K562 (cell line): ENCODE measurements around the gene PM20D1. TPM values are rescaled to one million over a fixed set of nuclear protein-coding genes. Genes with fewer than 3 reads are reported as not detected.

ENCODE experiments used
- ATAC-seq: fragments of 200-7000 bp; cut with Tn5 transposase; 3 replicates; pipeline ENCODE4 v1.9.1; 2020; ENCODE audit warnings: moderate library complexity
- BruUV-seq: library from RNA; stranded (reverse); fragments of 400-500 nt; replicated peaks from 2 replicates; lab custom pipeline; 2021; lab: Mats Ljungman, UMichigan
- CTCF ChIA-PET: fragments of 300-600 bp; formaldehyde crosslinking; extraction: SDS; loops from one replicate; lab custom pipeline; 2021; ENCODE audit warnings: low intra/inter-chr PET ratio; lab: Yijun Ruan, JAX
- POLR2A ChIA-PET: fragments of 300-600, 350-650 bp; sonication (Branson Sonifier 250); formaldehyde crosslinking; extraction: SDS; loops from one replicate; lab custom pipeline; 2021; ENCODE audit warnings: antibody characterized with exemption, inconsistent platforms; lab: Yijun Ruan, JAX
- DNase-seq, 4 experiments: peaks; one replicate each; pipeline versions ENCODE4 v3.0.0 to v3.0.0-alpha.2; 2011 to 2018; ENCODE audit warnings: low spot score in 3 of 4, mixed read lengths in 3 of 4; ENCODE audit errors: extremely low read depth in 1 of 4
- FAIRE-seq: peaks from 2 replicates; lab custom pipeline; 2011; peaks lifted over from hg19 to GRCh38; lab: Jason Lieb, UNC
- H2AFZ ChIP-seq: 2 replicates; pipeline ENCODE4 v1.6.0; 2011; ENCODE audit warnings: low read depth, low read length, control low read depth, inconsistent platforms
- H3K27ac ChIP-seq: fragments of 200-600 bp; 3 replicates; pipeline ENCODE4 v1.8.0; 2011; ENCODE audit warnings: low read depth, mild to moderate bottlenecking, control low read depth, inconsistent platforms, low read length, moderate library complexity, mixed read lengths; ENCODE audit errors: extremely low read depth
- H3K27me3 ChIP-seq, 2 experiments: fragments of 300-600 bp in 1 of 2; 2 replicates in 1 of 2; 3 replicates in 1 of 2; pipeline versions ENCODE4 v1.6.0 to v1.8.0; 2011; ENCODE audit warnings: inconsistent platforms in 2 of 2, low read length in 2 of 2, mild to moderate bottlenecking in 1 of 2, mixed read lengths in 1 of 2, moderate library complexity in 1 of 2; ENCODE audit not compliant: control insufficient read depth in 2 of 2, insufficient read depth in 2 of 2
- H3K36me3 ChIP-seq: fragments of 300-600 bp; 3 replicates; pipeline ENCODE4 v1.8.0; 2011; ENCODE audit warnings: mild to moderate bottlenecking, low read length, inconsistent platforms; ENCODE audit not compliant: control insufficient read depth, insufficient read depth
- H3K4me1 ChIP-seq, 2 experiments: fragments of 200-600 bp in 1 of 2; replicated peaks in 1 of 2; 2 replicates in 1 of 2; 3 replicates in 1 of 2; pipeline versions ENCODE4 v1.5.1 to v1.8.0; 2011; ENCODE audit warnings: inconsistent platforms in 2 of 2, low read length in 2 of 2, mild to moderate bottlenecking in 1 of 2, mixed read lengths in 1 of 2, moderate library complexity in 1 of 2; ENCODE audit not compliant: control insufficient read depth in 2 of 2, insufficient read depth in 2 of 2
- H3K4me2 ChIP-seq: 2 replicates; pipeline ENCODE4 v1.6.1; 2011; ENCODE audit warnings: low read length, control low read depth, inconsistent platforms, mixed read lengths; ENCODE audit not compliant: insufficient read depth
- H3K4me3 ChIP-seq: fragments of 200-600 bp; sonication (generic), shearing (Covaris generic); 2 replicates; pipeline ENCODE4 v1.5.1; 2016; ENCODE audit warnings: control low read depth, inconsistent platforms
- H3K79me2 ChIP-seq: fragments of 200-600 bp; 3 replicates; pipeline ENCODE4 v1.8.0; 2011; ENCODE audit warnings: low read length, inconsistent platforms; ENCODE audit not compliant: control insufficient read depth, insufficient read depth
- H3K9ac ChIP-seq, 2 experiments: 2 replicates each; pipeline versions ENCODE4 v1.6.0 to v1.6.1; 2011; ENCODE audit warnings: low read depth in 2 of 2, low read length in 2 of 2, control low read depth in 1 of 2, inconsistent platforms in 1 of 2, mild to moderate bottlenecking in 1 of 2, mixed read lengths in 1 of 2; ENCODE audit not compliant: insufficient read depth in 1 of 2
- H3K9me1 ChIP-seq: one replicate; pipeline ENCODE4 v1.6.0; 2011; ENCODE audit warnings: inconsistent platforms, mild to moderate bottlenecking, low read length, moderate library complexity; ENCODE audit not compliant: control insufficient read depth, insufficient read depth
- H3K9me3 ChIP-seq: replicated peaks from 2 replicates; pipeline ENCODE4 v1.5.1; 2011; ENCODE audit warnings: low read depth, low read length, inconsistent platforms; ENCODE audit not compliant: control insufficient read depth, insufficient read depth
- H4K20me1 ChIP-seq: replicated peaks from 2 replicates; pipeline ENCODE4 v1.6.1; 2011; ENCODE audit warnings: low read length, inconsistent platforms, mixed read lengths; ENCODE audit not compliant: control insufficient read depth, insufficient read depth
- AFF1 ChIP-seq, 2 experiments: fragments of 450-650 bp; IDR thresholded peaks; 2 replicates each; pipeline ENCODE4 v1.6.1; 2018; ENCODE audit warnings: mild to moderate bottlenecking in 2 of 2, low read depth in 1 of 2; ENCODE audit not compliant: partially characterized antibody in 2 of 2
- CHD2 ChIP-seq: IDR thresholded peaks from 2 replicates; pipeline ENCODE4 v1.6.1; 2011; ENCODE audit warnings: low read depth, low read length
- KAT2B ChIP-seq: IDR thresholded peaks from one replicate; pipeline ENCODE4 v1.6.1; 2012; ENCODE audit warnings: low read depth, mild to moderate bottlenecking, control low read depth, inconsistent platforms, low read length, moderate library complexity
- LARP7 ChIP-seq: fragments of 450-650 bp; IDR thresholded peaks from 2 replicates; pipeline ENCODE4 v1.6.1; 2016
- MCM3 ChIP-seq: fragments of 450-650 bp; IDR thresholded peaks from 2 replicates; pipeline ENCODE4 v1.6.1; 2016
- MNT ChIP-seq, 2 experiments: fragments of 450-650 bp; conservative IDR thresholded peaks; 2 replicates each; pipeline ENCODE4 v1.6.1; 2017; ENCODE audit warnings: mild to moderate bottlenecking in 2 of 2, moderate library complexity in 2 of 2
- SIN3A ChIP-seq, 2 experiments: fragments of 150-350 bp in 1 of 2; IDR thresholded peaks; 2 replicates each; pipeline ENCODE4 v1.6.1; 2011 to 2016; ENCODE audit warnings: borderline replicate concordance in 2 of 2, low read depth in 2 of 2, low read length in 2 of 2, mild to moderate bottlenecking in 2 of 2, moderate library complexity in 2 of 2; ENCODE audit not compliant: control insufficient read depth in 1 of 2
- TAF9B ChIP-seq: fragments of 450-650 bp; IDR thresholded peaks from 2 replicates; pipeline ENCODE4 v1.6.1; 2018; ENCODE audit warnings: mild to moderate bottlenecking; ENCODE audit not compliant: partially characterized antibody
- TAL1 ChIP-seq: fragments of 450-650 bp; IDR thresholded peaks from 2 replicates; pipeline ENCODE4 v1.6.1; 2016; ENCODE audit warnings: mild to moderate bottlenecking
- ZBTB49 ChIP-seq: sonication (generic); formaldehyde crosslinking; IDR thresholded peaks from 2 replicates; pipeline ENCODE4 v1.8.0; 2022; ENCODE audit warnings: missing genetic modification reagents, mild to moderate bottlenecking, borderline replicate concordance
- ZBTB7A ChIP-seq: IDR thresholded peaks from 2 replicates; pipeline ENCODE4 v1.6.1; 2011; ENCODE audit warnings: low read depth, mild to moderate bottlenecking, low read length, moderate library complexity, borderline replicate concordance; ENCODE audit not compliant: control insufficient read depth
- ZNF232 ChIP-seq: sonication (generic); formaldehyde crosslinking; IDR thresholded peaks from 2 replicates; pipeline ENCODE4 v1.8.0; 2022; ENCODE audit warnings: mild to moderate bottlenecking, missing genetic modification reagents
- WGBS: fragments of 100-300 bp; shearing (Covaris generic); methylation state at CpG from one replicate; pipeline ENCODE4 v1.1.6; 2016; ENCODE audit warnings: low coverage, mixed read lengths; ENCODE audit not compliant: insufficient coverage; ENCODE audit errors: missing lambda C conversion rate; 5-methylcytosine and 5-hydroxymethylcytosine counted together
- in situ Hi-C: fragments of 300-500 bp; cut with MboI; formaldehyde crosslinking; loops from 4 replicates; pipeline ENCODE4 v1.15.0; 2018; ENCODE audit warnings: inconsistent platforms, mixed read lengths
- intact Hi-C: fragments of 100-400 bp; cut with micrococcal nuclease; formaldehyde crosslinking; loops from 2 replicates; pipeline ENCODE4 v1.14.2; 2022
- polyA plus RNA-seq, 8 experiments: library from polyadenylated mRNA; depleted of rRNA in 4 of 8; stranded (reverse) in 5 of 8; unstranded in 3 of 8; fragments of >200 nt; fragmentation: Nextera tagmentation in 2 of 8; fragmentation: Illumina TruSeq in 1 of 8; extraction: Ambion mirVana in 2 of 8; extraction: Trizol in 1 of 8; gene quantifications; 2 replicates each; pipeline versions ENCODE4 v1.2.1 to v1.2.3, GENCODE V29; 2011 to 2014; ENCODE audit warnings: inconsistent platforms in 1 of 8, missing spikeins in 1 of 8
- total RNA-seq, 7 experiments: library from RNA; depleted of rRNA in 6 of 7; stranded (reverse); fragments of >200 nt in 6 of 7; fragmentation: Illumina TruSeq in 2 of 7; extraction: Trizol in 2 of 7; gene quantifications; 2 replicates each; pipeline versions ENCODE4 v1.2.1 to v1.2.3, GENCODE V29; 2011 to 2021; ENCODE audit warnings: low replicate concordance in 1 of 7

PM20D1 gene
- total and polyA plus RNA-seq, 9 of the 15 experiments (the other 6 are each of a cell fraction or from before 2014, with no cell fraction given): not detected

- no peak for TF ChIP-seq ZBTB49
- no peak for TF ChIP-seq ZBTB7A
Measured at GRCh38 chr1:205800981-205801703, 48.8 kb downstream of the PM20D1 start (continued).

- DNase-seq (no peak), FAIRE-seq (no peak), ATAC-seq (no peak)
- H3K9me1 ChIP-seq: peaks cover 3% of the 10 kb centered on the region
- no peak overlapping the region for H3K27ac ChIP-seq
- H3K27me3 ChIP-seq: no peaks in the 10 kb centered on the region
- no peak overlapping the region for H3K4me3 ChIP-seq
- peaks cover 8 to 22% of the 10 kb centered on the region in 2 experiments; a peak in 4 of 5 replicates for H3K4me1 ChIP-seq
- in situ Hi-C loops (no loop called here), intact Hi-C loops (no loop called here)
- H3K79me2 ChIP-seq: no peaks in the 10 kb centered on the region
- H3K4me2 ChIP-seq: no peak overlapping the region
- peaks cover 42% of the 10 kb centered on the region; the same call in 2 of the 3 replicates for H3K36me3 ChIP-seq
- BruUV-seq: no TSS peak
- H3K9ac ChIP-seq: peak overlapping the region in 1 of 2 experiments; percentile 17; a peak in 1 of 4 replicates
- H3K9me3 ChIP-seq: no peaks in the 10 kb centered on the region
- ChIA-PET CTCF (no interaction called here), POLR2A (interaction anchor here (0.6 to 1.1 kb wide), 3 partner anchors 10 to 16 kb away, joined by 3 read pairs; no protein-coding TSS in a partner anchor)
- WGBS: 55% methylated on average over 7 of the region's 7 CpGs
- H4K20me1 ChIP-seq: peaks cover 2% of the 10 kb centered on the region
- H2AFZ ChIP-seq: no peak overlapping the region
- TF ChIP-seq TAF9B (no peak), SIN3A (IDR thresholded peaks at IDR 0.05; ENCODE audit: borderline replicate concordance in 2 of 2, control insufficient read depth in 1 of 2, low read depth in 2 of 2, low read length in 2 of 2) (no peak), MCM3 (no peak), KAT2B (no peak), AFF1 (IDR thresholded peaks at IDR 0.05; ENCODE audit: low read depth in 1 of 2, partially characterized antibody in 2 of 2) (no peak), CHD2 (no peak), ZNF232 (no peak), LARP7 (no peak), TAL1 (no peak), MNT (conservative IDR thresholded peaks at IDR 0.05) (no peak)
Measured at GRCh38 chr1:205800427-205800826, 49.5 kb downstream of the PM20D1 start.
